ENCODE data around the gene SRRM2. TPM values are rescaled to one million over a fixed set of nuclear protein-coding genes. Genes with fewer than 3 reads are reported as not detected.

SRRM2 gene
- total and polyA plus RNA-seq, 4 donors, result 316 to 589 (median 447) TPM

DNA sequence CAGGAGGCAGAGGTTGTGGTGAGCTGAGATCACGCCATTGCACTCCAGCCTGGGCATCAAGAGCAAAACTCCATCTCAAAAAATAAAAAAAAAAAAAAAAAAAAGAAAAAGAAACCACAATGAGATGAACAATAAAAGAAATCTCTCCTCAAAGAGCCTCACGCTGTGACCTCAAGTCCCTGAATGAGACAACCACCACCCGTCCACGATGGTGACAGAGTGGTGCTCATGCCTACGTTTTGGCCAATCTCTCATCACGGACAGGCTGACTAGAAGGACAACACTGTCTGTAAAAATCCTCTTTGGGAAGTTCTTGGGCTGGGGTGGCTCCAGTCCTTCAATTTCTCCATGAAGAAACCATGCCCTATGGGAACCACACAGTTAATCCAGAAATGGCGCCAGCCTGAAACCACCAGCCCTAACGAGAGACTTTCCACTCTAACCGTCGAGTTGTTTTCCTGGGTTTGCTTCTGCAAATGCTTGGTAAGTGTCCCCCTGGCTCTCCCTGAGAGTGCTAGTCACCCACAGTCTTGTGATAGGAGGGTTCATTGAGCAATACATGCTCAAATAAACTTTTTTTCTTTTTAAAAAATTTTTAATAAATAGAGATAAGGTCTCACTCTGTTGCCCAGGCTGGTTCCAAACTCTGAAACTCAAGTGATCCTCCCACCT, 17.5 kb upstream of the SRRM2 start:
- H3K4me1 ChIP-seq (ENCODE audit: control insufficient read depth in 5 of 5, insufficient read depth in 5 of 5, low read length in 5 of 5), result no peaks in the 10 kb centered on the region
- ATAC-seq (ENCODE audit: insufficient read depth, low FRiP score) (no peak), DNase-seq (no peak)
- H3K27me3 ChIP-seq (ENCODE audit: control insufficient read depth in 3 of 3, insufficient read depth in 3 of 3, low read length in 2 of 3), result no peaks in the 10 kb centered on the region
- 61 to 63% methylated on average over 10 of the region's 10 CpGs for WGBS, 2 donors
- H3K4me3 ChIP-seq, result no peak overlapping the region
- TF ChIP-seq, protein P1, sequence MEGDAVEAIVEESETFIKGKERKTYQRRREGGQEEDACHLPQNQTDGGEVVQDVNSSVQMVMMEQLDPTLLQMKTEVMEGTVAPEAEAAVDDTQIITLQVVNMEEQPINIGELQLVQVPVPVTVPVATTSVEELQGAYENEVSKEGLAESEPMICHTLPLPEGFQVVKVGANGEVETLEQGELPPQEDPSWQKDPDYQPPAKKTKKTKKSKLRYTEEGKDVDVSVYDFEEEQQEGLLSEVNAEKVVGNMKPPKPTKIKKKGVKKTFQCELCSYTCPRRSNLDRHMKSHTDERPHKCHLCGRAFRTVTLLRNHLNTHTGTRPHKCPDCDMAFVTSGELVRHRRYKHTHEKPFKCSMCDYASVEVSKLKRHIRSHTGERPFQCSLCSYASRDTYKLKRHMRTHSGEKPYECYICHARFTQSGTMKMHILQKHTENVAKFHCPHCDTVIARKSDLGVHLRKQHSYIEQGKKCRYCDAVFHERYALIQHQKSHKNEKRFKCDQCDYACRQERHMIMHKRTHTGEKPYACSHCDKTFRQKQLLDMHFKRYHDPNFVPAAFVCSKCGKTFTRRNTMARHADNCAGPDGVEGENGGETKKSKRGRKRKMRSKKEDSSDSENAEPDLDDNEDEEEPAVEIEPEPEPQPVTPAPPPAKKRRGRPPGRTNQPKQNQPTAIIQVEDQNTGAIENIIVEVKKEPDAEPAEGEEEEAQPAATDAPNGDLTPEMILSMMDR (IDR thresholded peaks at IDR 0.05; ENCODE audit: control extremely low read depth, extremely low read depth), result no peak
- no peaks in the 10 kb centered on the region for H3K36me3 ChIP-seq (ENCODE audit: control insufficient read depth in 4 of 4, insufficient read depth in 4 of 4, low read length in 4 of 4)
- H3K9me3 ChIP-seq (ENCODE audit: control insufficient read depth in 4 of 4, insufficient read depth in 3 of 4, low read length in 3 of 4), result no peaks in the 10 kb centered on the region
- H3K9ac ChIP-seq (ENCODE audit: insufficient read depth in 1 of 2, low read length in 2 of 2), result no peak overlapping the region
- no peak overlapping the region for H3K27ac ChIP-seq (ENCODE audit: low read depth in 1 of 2, low read length in 1 of 2)

DNA sequence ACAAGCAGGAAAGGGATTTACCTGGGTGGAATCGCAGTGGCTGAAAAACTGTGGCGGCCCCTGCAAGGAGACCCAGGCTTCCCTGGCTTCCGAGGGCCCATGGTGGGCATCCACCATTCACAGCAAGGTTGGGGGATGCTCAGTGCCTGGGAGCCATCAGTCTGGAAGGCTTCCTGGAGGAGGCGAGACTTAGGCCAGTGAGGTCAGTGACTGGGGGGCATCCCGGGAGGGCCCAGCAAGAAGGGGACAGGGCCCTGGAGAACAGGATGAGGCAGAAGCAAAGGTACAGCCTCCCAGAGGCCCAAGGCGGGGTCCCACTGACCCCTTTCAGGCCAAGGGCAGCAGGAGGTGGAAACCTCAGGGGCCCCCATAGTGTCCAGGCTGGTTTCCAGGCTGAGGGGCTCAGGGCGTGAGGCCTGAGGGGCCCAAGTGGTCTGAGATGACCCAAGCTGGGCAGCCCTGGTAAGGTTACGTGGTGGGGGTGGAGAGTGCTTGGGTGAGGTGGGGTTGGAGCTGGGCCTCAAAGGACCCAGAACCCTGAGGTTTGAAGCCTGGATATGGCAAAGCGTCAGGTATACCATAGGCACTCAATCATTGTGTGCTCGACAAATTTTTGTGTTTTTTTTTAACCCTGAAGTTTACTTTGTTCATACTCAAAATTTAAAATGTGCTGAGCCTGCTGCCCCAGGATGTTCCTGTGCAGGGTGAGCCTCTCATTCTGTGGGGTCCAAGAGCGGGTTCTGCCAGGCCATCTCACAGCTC, 15.8 kb upstream of the SRRM2 start:
- Histone ChIP-seq H3K36me3 (ENCODE audit: control insufficient read depth in 4 of 4, insufficient read depth in 4 of 4, low read length in 4 of 4) (no peaks in the 10 kb centered on the region), H3K27me3 (ENCODE audit: control insufficient read depth in 3 of 3, insufficient read depth in 3 of 3, low read length in 2 of 3) (no peaks in the 10 kb centered on the region), H3K27ac (ENCODE audit: low read depth in 1 of 2, low read length in 1 of 2) (no peak overlapping the region), H3K4me1 (ENCODE audit: control insufficient read depth in 5 of 5, insufficient read depth in 5 of 5, low read length in 5 of 5) (no peaks in the 10 kb centered on the region), H3K4me3 (no peak overlapping the region), H3K9ac (ENCODE audit: insufficient read depth in 1 of 2, low read length in 2 of 2) (no peak overlapping the region), H3K9me3 (ENCODE audit: control insufficient read depth in 4 of 4, insufficient read depth in 3 of 4, low read length in 3 of 4) (no peaks in the 10 kb centered on the region)
- no peak for ATAC-seq (ENCODE audit: insufficient read depth, low FRiP score)
- DNase-seq, result no peak
- TF ChIP-seq, protein P1 (IDR thresholded peaks at IDR 0.05; ENCODE audit: control extremely low read depth, extremely low read depth), result no peak
- WGBS, 2 donors, result 92 to 96% methylated on average over 11 of the region's 11 CpGs

DNA sequence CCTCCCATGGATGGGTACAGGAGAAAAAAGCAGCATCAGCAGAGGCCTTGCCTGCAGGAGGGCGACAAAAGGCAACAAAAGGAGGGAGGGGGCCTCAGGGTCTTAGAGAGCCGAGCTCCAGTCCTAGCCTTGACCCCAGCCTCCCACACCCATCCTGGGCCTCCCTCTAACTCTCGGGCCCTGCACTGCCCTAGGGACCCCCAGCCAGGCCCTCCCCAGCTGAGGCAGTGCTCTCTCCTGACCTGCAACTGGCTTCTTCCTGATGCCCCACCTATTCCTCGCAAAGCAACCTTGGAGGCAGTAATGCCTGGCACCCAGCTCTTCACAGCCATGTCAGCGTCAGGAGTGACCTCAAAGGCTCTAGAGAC, 15.2 kb upstream of the SRRM2 start:
- Histone ChIP-seq H3K4me1 (ENCODE audit: control insufficient read depth in 5 of 5, insufficient read depth in 5 of 5, low read length in 5 of 5) (no peaks in the 10 kb centered on the region), H3K9me3 (ENCODE audit: control insufficient read depth in 4 of 4, insufficient read depth in 3 of 4, low read length in 3 of 4) (no peaks in the 10 kb centered on the region), H3K27ac (ENCODE audit: low read depth in 1 of 2, low read length in 1 of 2) (no peak overlapping the region), H3K27me3 (ENCODE audit: control insufficient read depth in 3 of 3, insufficient read depth in 3 of 3, low read length in 2 of 3) (no peaks in the 10 kb centered on the region), H3K9ac (ENCODE audit: insufficient read depth in 1 of 2, low read length in 2 of 2) (no peak overlapping the region), H3K36me3 (ENCODE audit: control insufficient read depth in 4 of 4, insufficient read depth in 4 of 4, low read length in 4 of 4) (no peaks in the 10 kb centered on the region), H3K4me3 (no peak overlapping the region)
- TF ChIP-seq, protein P1 (IDR thresholded peaks at IDR 0.05; ENCODE audit: control extremely low read depth, extremely low read depth), result no peak
- DNase-seq (no peak), ATAC-seq (ENCODE audit: insufficient read depth, low FRiP score) (no peak)
- 86 to 88% methylated on average over 5 of the region's 5 CpGs for WGBS, 2 donors
